Dermis microvascular lymphatic vessel endothelial cell (primary cell): ENCODE measurements around the gene DHX34. TPM values are rescaled to one million over a fixed set of nuclear protein-coding genes. Genes with fewer than 3 reads are reported as not detected.
"Not testable (repeated sequence)": the region's sequence is repeated elsewhere in the genome, so short reads cannot be mapped to it uniquely, and the experiment has no call there.

Source experiments
- DNase-seq, 2 donors: peaks; one replicate each; pipeline versions ENCODE4 v3.0.0 to v3.0.0-alpha.2; 2010; ENCODE audit warnings: low read depth in 2 of 2
- total RNA-seq: library from RNA; depleted of rRNA; stranded (reverse); fragments of >200 nt; gene quantifications from 2 replicates; pipeline ENCODE4 v1.2.1, GENCODE V29; 2014

Gene DHX34, protein sequence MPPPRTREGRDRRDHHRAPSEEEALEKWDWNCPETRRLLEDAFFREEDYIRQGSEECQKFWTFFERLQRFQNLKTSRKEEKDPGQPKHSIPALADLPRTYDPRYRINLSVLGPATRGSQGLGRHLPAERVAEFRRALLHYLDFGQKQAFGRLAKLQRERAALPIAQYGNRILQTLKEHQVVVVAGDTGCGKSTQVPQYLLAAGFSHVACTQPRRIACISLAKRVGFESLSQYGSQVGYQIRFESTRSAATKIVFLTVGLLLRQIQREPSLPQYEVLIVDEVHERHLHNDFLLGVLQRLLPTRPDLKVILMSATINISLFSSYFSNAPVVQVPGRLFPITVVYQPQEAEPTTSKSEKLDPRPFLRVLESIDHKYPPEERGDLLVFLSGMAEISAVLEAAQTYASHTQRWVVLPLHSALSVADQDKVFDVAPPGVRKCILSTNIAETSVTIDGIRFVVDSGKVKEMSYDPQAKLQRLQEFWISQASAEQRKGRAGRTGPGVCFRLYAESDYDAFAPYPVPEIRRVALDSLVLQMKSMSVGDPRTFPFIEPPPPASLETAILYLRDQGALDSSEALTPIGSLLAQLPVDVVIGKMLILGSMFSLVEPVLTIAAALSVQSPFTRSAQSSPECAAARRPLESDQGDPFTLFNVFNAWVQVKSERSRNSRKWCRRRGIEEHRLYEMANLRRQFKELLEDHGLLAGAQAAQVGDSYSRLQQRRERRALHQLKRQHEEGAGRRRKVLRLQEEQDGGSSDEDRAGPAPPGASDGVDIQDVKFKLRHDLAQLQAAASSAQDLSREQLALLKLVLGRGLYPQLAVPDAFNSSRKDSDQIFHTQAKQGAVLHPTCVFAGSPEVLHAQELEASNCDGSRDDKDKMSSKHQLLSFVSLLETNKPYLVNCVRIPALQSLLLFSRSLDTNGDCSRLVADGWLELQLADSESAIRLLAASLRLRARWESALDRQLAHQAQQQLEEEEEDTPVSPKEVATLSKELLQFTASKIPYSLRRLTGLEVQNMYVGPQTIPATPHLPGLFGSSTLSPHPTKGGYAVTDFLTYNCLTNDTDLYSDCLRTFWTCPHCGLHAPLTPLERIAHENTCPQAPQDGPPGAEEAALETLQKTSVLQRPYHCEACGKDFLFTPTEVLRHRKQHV
- 5.0 and 6.3 TPM in 2 replicates for total RNA-seq

DNA sequence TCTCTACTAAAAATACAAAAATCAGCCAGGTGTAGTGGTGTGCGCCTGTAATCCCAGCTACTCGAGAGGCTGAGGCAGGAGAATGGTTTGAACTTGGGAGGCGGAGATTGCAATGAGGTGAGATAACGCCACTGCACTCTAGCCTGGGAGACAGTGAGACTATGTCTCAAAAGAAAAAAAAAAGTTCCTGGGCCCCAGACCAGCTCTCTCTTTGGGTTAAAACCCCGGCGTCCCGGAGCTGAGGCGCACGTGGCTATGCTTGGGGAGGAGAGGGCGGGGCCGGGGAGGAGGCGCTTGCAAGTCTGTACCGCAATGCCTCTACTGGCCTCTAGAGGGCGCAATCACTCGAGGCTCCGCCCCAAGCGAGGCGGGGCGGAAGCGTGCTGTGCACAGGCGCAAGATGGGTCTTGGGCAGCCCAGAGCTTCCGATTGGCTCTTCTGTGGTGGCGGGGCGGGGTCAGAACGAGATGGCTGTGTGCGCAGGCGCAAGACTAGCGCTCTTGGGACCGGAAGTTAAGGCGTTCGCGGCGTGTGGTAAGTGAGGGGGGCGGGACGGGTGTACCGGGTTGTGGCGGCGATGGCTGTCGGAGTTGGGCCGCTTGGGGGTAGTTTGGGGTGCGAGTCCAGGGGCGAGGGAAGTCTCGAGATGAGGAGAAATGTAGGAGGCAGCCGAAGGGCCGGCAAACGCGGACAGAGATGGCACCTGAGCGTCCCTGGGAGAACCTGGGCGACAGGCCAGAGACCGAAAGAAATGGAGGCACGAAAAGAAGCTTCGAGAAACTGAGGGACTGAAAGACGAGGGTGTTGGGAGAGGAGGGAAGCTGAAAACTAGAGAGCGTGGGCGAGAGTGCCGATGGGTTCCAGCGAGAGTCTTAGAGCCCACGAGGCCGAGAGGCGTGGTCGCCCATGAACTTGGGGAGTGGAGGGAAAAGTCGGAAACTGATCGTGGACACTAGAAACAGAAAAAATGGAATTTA is at the start of gene DHX34:
TSS of gene DHX34 (plus strand) at position 497 of the 977 bp plus-strand sequence. CDS start 3,716 bp downstream, outside the sequence.
- peak; percentile 98 to 99 for DNase-seq

DNA sequence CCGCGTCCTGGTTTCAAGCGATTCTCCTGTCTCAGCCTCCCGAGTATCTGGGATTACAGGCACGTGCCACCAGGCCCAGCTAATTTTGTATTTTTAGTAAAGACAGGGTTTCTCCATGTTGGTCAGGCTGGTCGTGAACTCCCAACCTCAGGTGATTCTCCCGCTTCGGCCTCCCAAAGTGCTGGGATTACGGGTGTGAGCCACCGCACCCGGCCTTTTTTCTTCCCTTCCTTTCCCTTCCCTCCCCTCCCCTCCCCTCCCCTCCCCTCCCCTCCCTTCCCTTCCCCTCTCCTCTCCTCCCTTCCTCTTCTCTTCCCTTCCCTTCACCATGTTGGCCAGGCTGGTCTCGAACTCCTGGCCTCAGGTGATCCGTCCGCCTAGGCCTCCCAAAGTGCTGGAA is 48.2 kb upstream of the DHX34 start:
- DNase-seq = not testable (repeated sequence)

DNA sequence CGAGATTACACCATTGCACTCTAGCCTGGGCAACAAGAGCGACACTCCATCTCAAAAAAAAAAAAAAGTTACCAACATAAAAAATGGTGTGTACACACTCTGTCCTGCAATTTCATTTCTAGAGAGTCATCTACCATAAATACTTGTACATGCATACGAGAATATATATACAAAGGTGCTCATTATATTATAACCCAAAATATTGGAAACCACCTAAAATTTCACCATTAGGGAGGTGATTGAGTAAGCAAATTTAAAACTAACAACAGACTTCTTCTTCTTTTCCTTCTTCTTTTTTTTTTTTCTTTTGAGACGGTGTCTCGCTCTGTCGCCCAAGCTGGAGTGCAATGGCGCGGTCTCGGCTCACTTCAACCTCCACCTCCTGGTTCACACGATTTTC is 46.9 kb upstream of the DHX34 start:
- no peak for DNase-seq

DNA sequence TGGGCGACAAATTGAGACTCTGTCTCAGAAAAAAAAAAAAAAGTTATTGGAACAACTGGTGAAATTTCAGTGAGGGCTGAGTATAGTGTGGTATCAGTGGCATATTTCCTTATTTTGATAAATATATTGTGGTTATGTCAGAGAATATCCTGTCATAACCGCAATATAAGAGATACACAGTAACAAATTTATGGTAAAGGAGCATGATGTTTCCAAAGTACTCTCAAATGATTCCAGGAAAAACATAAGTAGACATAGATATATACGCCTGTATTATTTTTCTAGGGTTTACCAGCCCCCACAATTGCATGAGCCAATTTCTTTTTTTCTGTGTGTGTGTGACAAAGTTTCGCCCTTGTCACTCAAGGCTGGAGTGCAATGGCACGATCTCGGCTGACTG is 45.1 kb upstream of the DHX34 start:
- no peak for DNase-seq

DNA sequence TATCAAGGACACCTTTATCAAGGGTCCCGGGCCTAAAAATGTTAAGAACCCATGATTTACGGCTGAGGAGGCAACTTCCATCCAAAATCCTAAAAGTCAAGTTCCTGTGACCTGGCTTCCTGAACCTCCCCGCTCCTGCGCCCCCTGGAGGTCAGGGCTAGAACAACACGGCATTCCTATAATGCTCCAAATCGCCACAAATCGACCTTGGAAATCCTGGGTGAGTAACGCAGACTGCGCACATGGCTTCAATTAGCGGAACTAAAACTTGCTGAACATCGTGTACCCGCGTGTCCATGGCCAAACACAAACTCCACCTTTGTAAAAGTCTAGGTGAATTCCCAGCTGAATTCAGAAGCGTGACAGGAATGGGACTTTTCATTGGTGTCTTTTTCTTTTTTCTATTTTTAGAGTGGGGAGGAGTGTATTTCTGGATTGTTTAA is 43.8 kb upstream of the DHX34 start:
- DNase-seq = peak in 1 of 2 donors; percentile 50

DNA sequence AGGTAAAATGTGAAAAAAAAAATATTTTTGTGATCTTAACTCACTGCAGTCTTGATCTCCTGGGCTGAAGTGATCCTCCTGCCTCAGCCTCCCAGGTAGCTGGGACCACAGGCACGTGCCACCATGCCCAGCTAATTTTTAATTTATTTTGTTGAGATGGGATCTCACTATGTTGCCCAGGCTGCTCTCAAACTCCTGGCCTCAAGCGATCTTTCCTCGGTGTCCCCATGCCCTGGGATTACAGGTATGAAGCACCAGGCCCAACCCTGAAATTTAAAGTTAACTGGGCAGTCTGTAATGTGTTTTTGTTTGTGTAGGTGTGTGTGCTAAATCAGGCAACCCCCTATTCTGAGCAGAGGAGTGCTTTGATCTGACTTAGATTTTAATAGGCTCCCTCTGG is 42.8 kb upstream of the DHX34 start:
- DNase-seq = no peak

DNA sequence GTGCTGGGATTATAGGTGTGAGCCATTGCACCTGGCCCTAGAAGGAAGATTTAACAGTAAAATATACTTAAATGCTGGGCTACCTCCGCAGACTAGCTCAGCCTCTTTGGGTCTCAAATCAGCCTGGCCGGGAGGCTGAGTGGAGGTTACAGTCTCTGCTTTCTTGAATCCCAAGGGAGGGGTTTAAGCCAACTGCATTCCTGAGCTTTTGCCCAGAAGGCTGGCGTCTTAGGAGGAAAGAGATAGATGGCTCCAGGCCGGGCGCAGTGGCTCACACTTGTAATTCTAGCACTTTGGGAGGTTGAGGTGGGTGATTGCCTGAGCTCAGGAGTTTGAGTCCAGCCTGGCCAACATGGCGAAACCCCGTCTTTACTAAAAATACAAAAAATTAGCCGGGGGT is 40.1 kb upstream of the DHX34 start:
- DNase-seq = no peak

DNA sequence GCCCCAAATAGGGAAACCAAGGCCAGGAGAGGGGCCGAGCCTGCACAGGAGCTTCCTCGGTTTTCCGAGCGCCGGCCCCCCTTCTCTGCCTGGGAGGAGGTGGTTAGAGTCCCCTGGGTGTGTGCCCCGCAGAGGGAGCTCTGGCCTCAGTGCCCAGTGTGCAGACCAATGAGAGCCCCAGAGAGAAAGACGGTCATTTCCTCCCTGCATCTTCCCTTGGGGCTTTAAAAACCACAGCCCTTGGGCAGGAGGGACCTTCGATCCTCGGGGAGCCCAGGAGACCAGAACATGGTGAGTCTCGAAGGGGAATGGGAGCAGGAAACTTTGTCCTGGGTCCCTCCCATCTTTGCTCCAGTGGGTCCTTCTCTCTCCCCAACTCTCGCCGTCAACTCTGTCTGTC is 39.5 kb upstream of the DHX34 start, which contains the start of gene C5AR1:
TSS of gene C5AR1 (plus strand) at position 254 of the 400 bp plus-strand sequence. CDS start at position 289, 35 bp downstream.
- no peak for DNase-seq

DNA sequence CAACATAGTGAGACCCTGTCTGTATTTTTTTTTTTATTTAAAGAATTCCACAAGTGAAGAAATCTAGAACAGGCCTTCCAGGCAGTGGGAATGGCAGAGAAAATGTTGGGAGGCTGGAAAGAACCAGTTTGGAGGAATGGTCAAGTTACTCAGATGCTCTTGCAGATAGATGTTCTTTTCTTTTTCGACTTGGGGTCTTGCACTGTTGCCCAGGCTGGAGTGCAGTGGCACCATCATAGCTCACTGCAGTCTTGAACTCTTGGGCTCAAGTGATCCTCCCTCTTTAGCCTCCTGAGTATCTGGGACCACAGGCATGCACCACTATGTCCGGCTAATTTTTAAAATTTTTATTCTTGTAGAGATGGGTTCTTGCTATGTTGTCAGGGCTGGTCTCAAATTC is 38.8 kb upstream of the DHX34 start:
- DNase-seq = no peak

DNA sequence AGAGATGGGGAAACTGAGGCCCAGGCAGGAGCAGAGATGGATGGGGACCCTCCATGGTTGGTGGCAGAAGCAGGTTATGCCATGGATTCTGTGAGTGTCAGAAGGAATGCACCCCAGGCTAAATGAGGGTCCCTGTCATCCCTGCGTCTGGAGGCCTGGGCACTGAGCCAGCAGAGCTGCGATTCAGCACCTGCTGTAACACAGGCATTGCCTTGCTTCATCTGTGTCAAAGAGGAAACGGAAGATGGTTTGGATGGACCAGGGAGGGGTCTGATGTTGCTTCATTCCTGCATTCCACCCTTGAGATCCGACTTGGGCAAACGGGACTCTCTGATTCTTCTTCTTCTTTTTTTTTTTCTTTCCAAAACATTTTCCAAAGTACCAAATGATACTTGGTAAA is 38.3 kb upstream of the DHX34 start:
- DNase-seq = no peak

DNA sequence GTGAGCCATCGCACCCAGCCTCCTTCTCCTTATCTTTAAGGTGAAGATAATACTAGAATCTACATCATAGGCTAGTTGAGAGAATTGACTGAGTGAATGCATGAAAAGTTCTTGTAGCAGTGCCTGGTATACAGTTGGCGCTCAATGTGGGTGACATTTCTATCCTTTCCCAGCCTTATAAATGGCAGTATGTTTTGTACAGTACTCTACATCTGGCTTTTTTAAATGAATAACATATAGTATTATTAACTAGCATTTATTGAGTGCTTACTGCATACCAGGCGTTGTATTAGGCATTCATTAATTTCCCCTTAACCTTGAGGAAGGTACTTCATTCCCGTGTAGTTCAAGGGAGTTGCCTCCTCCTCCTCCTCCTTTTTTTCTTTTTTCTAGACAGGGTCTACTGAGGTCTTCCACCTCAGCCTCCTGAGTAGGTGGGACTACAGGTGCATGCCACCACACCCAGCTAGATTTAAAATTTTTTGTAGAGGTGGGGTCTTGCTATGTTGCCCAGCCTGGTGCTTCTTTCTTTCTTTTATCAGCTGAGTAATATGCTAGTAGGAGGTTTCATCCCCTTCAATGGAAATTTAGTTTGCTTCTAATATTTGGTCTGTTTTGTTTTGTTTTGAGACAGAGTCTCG is 36.6 kb upstream of the DHX34 start:
- DNase-seq = no peak

DNA sequence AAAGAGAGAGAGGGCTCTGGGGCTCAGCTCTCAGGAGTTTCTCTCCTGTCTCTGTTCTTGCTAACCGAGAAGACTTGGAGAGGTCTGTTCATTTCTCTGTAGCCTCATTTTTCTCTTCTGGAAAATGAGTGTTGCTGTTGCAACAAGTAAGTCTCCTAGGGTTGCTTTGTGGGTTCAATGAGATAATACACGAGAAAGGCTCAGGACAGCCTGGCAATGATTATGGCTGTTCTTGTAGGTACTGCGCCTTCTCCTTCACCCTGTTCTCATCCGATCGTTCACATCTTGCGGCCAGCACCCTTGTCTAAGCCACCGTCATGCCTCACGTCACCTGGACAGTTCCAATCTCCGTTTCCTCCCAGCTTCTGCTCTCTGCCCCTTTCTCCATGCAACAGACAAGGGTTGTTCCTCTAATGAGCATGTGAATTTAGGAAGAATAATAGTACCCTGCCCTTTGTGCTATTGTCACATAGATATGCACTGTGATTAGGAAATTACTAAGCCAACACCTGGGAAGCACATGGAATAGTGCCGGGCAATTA is 35.3 kb upstream of the DHX34 start:
- no peak for DNase-seq

DNA sequence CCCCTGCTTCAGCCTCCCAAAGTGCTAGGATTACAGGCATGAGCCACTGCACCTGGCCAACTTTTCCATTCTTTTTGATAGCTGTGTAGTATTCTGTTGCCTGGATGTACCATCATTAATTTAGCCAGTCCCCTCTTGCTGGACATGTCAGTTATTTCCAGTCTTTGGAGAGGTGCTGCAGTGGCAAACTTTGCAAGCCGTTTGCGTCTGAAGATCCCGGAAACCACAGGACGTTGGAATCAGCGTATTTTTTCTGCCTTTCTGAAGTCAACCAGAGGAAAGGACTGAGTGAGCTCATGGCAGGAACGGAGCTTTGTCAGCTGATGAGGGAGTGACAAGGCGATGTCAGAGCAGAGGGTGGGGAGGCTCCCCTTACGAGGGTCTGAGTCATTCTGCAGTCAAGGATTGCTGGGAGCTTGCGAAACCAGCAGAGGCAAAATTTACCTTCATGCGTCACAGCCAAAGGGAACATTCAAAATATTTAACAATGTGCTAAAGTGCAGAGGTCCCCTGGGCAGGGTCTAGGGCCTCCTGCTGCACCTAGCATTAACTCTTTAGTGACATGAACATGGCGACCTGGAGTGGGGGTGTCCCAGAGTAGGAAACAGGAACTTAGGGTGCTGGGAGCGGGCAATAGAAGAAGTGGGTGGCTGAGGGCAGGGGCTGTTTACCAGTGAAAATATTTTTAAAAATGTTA is 33.8 kb upstream of the DHX34 start:
- peak in 1 of 2 donors; percentile 57 for DNase-seq

DNA sequence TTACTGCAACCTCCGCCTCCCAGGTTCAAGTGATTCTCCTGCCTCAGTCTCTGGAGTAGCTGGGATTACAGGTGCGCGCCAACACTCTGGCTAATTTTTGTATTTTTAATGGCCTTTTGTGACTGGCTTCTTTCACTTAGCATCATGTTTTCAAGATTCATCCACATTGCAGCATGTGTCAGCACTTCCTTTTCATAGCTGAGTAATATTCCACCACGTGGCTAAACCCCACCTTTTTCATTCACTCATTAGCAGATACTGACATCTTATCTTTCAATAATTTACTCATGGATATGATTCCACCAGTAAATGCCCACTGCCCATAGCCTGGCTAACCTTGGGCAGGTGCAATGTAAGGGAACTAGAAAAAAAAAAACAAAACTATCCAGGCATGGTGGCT is 32.6 kb upstream of the DHX34 start:
- DNase-seq = no peak

DNA sequence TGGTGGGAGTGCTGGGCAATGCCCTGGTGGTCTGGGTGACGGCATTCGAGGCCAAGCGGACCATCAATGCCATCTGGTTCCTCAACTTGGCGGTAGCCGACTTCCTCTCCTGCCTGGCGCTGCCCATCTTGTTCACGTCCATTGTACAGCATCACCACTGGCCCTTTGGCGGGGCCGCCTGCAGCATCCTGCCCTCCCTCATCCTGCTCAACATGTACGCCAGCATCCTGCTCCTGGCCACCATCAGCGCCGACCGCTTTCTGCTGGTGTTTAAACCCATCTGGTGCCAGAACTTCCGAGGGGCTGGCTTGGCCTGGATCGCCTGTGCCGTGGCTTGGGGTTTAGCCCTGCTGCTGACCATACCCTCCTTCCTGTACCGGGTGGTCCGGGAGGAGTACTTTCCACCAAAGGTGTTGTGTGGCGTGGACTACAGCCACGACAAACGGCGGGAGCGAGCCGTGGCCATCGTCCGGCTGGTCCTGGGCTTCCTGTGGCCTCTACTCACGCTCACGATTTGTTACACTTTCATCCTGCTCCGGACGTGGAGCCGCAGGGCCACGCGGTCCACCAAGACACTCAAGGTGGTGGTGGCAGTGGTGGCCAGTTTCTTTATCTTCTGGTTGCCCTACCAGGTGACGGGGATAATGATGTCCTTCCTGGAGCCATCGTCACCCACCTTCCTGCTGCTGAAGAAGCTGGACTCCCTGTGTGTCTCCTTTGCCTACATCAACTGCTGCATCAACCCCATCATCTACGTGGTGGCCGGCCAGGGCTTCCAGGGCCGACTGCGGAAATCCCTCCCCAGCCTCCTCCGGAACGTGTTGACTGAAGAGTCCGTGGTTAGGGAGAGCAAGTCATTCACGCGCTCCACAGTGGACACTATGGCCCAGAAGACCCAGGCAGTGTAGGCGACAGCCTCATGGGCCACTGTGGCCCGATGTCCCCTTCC is 28.9 kb upstream of the DHX34 start:
- DNase-seq = no peak

DNA sequence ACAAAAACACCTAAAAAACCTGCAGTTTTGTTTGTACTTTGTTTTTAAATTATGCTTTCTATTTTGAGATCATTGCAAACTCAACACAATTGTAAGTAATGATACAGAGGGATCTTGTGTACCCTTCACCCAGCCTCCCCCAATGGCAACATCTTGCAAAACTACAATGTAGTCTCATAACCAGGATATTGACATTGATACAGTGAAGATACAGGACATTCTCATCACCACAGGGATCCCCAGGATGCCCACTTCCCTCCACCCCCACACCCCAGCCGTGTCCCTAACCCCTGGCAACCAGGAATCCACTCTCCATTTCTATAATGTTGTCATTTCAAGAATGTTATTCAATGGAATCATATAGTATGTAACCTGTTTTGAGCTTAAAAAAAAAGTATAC is 27.5 kb upstream of the DHX34 start:
- DNase-seq = no peak

DNA sequence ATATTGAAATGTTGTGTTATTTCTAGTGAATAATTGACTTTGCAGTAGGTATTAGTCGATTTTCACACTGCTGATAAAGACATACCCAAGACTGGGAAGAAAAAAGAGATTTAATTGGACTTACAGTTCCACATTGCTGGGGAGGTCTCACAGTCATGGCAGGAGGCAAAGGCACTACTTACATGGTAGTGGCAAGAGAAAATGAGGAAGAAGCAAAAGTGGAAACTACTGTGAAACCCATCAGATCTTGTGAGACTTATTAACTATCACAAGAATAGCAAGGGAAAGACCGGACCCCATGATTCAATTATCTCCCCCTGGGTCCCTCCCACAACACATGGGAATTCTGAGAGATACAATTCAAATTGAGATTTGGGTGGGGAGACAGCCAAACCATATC is 27.1 kb upstream of the DHX34 start:
- no peak for DNase-seq

DNA sequence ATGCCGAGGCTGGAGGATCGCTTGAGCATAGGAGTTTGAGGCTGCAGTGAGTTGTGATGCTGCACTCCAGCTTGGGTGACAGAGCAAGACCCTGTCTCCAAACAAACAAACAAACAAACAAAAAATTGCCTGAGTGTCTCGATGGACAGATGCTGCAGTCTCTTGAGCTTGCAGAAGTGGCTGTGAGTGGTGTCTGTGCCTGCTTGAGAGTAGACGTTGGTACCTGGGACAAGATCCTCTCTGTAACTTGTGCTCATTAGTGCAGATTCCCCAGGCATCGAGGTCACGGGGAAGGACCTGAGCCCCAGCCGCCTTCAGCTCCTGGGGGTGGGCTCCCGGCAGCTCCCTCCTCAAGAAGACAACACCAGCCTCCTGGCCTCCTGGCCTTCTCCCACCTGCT is 25.7 kb upstream of the DHX34 start:
- DNase-seq = no peak
